HG03060 (cell line): Measurements from ENCODE around the gene LAMA3.
"Not testable (repeated sequence)": the region's sequence is repeated elsewhere in the genome, so short reads cannot be mapped to it uniquely, and the experiment has no call there.

ENCODE experiments used
- ATAC-seq: cut with Tn5 transposase; IDR thresholded peaks from one replicate; pipeline ENCODE4 v1.9.1; 2021; ENCODE audit warnings: low read depth, moderate number of reproducible peaks; ENCODE audit not compliant: unreplicated experiment

The LAMA3 gene

DNA sequence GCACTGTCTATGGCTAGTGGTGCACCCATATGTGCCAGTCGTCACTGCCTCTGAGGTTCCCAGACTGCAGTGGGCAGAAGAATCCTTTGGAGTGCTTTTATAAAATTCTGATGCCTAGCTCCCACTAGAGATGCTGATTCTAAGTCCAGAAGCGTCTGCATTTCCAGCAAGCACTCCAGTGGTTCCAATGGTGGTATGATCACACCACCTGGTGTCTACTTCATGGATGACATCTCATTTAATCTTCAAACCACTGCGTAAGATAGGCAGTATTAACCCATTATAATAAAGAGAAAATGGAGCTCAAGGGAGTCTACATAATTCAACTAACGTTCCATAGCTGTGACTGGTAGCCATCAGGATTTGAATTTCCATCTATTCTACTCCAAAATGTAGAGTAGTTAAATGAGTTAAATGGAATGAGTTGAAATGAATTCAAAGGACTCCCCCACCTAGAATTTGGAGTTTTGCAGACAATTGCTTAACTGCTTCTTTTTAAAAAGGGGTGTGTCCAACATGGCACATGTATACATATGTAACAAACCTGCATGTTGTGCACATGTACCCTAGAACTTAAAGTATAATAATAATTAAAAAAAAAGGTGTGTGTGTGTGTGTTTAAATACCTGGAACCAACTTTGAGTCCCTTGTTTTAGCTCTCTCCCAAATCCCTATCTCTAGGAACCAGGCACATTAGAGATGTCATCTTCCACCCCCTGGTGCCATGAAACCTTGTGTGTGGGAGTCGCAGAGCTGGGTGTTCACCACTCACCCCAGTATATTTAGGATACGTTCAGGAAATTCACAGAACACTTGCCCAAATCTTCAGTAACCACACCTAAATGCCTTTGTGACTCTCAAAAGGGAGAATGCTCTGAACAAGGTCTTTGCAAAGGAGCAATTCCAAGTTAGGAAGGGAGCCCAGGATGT, 14.1 kb downstream of the LAMA3 start:
- no peak for ATAC-seq

GRCh38 chr18:23703987-23704384, 14.7 kb downstream of the LAMA3 start:
- no peak for ATAC-seq

DNA sequence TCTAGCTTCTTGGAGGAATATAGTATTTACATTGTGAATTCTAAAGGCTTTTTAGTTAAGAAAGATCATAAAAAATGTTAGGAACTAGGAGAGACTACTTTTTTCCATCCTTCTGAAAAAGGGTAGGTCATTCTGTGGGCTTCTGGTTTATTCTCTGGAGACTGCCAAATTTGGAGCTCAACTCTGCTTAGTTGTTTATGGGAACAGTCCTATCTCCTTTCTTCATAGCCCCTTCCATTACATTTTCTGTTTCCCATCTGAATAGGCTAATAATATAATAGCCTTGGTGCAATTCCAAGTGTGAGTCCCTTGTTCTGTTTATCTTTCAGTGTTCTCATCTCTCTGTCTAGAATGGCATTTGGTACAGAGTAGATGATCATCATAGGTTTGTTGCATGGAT, 15.6 kb downstream of the LAMA3 start:
- ATAC-seq: no peak

GRCh38 chr18:23706971-23707640, 17.9 kb downstream of the LAMA3 start:
- ATAC-seq: no peak

GRCh38 chr18:23710068-23710527, 20.8 kb downstream of the LAMA3 start:
- ATAC-seq: no peak

- ATAC-seq: no peak
These were observed 21.7 kb downstream of the LAMA3 start for GRCh38 chr18:23710946-23711345.

GRCh38 chr18:23711426-23711825, 22.2 kb downstream of the LAMA3 start:
- no peak for ATAC-seq

DNA sequence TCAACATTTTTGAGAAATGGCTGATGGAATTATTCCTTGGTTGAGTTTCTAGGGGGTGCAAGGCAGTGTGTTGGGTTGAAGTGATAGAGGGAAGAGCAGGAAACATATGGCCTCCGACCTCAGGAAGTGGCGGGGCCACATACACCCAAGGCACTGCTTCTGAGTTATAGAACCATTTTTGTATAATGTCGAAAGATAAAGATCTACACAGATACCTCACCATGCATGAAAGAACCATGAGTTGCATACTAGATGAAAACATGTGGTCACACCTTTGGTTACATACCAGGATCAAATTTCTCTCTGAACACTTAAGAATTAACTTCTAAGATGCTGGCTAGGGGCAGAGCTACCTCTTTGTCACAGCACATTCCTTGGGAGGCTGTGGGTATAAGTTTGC, 23.2 kb downstream of the LAMA3 start:
- ATAC-seq: no peak

DNA sequence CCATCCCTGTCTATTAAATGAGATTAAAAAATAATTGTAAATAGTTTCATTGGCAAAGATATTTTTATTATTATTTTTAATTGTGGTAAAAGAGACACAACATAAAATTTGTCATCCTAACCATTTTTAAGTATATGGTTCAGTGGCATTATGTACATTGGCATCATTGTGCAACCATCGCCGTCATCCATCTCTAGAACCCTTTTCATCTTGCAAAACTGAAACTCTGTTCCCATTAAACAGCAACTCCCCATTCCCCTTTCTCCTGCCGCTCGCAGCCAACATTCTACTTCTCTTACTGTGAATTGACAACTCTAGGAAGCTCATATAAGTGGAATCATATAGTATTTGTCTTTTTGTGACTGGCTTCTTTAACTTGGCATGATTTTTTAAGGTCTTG, 25.3 kb downstream of the LAMA3 start:
- ATAC-seq: no peak

GRCh38 chr18:23716079-23716478, 26.8 kb downstream of the LAMA3 start:
- not testable (repeated sequence) for ATAC-seq

DNA sequence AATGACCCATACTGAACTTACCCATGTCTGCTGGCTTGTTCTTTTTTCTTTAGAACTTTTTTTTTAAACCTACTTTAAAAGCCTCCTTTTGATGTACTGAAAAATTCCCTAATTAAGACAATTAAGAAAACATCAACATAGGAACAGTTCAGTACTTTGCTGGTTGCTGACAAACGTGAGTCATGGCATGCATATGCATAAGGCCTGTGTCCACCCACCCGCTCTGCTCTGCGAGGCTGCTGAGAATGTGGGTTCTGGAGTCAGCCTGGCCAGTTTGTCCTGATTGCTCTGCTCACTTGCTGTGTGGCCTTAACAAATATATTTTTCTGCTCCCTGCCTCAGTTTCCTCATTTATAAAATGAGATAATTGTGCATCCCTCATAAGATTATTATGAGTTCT, 27.3 kb downstream of the LAMA3 start:
- ATAC-seq: no peak

DNA sequence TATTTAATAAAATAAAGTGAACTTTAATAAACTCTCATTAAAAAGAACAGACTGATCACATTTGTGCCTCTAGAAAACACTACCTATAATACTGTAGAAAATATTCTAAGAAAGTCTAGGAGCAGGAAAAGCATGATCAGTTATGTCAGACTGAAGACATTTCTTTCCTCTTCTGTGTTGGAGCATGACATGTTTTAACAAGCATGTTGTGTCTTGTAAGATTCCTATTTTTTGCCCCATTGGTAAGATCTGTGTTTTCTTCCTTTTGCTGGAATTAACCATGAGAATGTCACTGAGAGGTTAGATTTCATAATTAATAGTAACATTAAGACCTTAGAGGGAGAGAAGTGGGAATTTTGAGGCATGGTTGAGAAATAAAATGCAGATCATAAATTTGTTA, 27.7 kb downstream of the LAMA3 start:
- ATAC-seq: no peak

DNA sequence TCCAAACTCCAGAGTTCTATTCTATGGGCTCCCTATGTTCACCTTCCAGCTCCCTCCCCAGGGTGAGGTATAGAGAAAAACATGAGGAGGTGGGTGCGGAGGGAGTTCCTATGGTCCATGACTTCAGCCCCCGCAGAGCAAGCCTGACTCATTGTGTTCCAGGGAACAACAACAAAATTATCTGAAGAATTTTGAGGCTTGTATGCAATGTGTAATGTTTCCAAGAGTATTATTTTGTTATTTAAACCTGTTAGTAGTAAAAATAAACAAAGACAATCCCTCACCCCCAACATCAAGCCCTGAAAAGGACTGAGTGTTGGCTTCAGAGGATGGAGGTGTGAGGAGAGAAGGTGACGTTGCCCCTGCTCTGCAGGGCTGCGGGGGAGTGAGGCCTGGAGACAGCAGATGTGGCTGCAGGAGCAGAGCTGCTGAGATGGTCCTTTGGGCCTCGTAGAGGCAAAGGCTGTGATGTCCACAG, 29.0 kb downstream of the LAMA3 start:
- no peak for ATAC-seq

DNA sequence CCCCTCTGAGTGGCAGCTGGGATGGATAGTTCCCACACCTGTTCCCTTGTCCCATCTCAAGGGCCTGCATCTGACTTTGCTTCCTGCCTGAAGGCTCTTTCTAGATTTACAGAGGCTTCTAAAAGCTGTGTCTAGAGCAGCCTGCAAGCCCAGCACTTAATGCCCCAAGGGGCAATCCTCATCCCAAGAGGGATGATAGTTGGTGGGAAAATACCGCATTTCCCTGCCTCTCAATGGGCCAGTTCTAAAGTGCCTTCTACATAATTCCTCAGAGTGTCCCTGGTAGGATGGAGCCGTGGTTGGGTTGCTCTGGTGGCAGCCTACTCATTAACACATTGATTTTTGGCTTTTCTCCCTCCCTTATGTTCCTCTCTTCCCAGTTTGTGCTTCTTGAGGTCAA, 29.5 kb downstream of the LAMA3 start:
- ATAC-seq: no peak

DNA sequence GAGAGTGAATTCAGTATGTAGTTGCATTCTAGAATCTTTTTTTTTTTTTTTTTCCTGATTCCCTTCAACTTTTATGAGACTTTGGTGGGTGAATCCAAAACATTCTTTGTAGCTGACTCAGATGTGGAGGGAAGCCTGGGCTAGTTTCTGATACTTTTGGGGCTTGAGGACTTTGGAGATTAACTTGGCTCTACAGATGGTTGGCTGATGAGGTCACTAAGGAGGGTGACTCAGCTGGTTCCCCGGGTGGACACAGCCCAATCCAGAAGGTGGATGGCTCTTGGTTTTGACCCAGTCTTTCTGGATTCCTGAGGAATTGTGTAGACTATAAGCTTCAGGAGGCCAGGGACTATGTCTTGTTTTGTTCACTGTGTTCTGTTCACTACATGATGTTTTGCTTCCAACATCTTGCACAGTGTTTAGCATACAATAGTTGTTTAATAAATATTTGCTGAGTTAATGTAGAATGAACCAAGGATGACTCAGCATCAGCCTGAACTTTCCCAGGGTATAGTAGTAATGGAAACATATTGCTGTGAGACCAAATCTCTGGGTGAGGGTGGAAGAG, 30.5 kb downstream of the LAMA3 start:
- no peak for ATAC-seq

- ATAC-seq: no peak
These were observed 32.6 kb downstream of the LAMA3 start for GRCh38 chr18:23721696-23722480.

- no peak for ATAC-seq
These were observed 33.4 kb downstream of the LAMA3 start for GRCh38 chr18:23722646-23723045.

DNA sequence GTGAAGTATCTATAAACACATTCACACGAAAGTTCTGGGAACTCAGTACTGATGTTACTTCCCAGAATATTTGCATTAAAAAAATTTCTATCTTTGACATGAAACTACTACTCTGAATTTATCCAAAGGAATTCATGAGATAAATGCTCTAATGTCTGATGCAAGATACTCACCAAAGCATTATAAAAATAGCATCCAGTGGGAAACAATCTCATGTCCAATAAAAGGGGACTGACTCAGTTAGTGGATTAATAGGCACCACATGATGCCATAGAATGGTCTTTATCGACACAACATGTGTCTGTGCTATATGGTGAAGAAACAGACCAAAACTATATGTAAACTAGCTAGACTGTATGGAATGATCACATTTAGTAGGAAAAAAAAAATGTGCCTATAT, 33.9 kb downstream of the LAMA3 start:
- ATAC-seq: no peak

DNA sequence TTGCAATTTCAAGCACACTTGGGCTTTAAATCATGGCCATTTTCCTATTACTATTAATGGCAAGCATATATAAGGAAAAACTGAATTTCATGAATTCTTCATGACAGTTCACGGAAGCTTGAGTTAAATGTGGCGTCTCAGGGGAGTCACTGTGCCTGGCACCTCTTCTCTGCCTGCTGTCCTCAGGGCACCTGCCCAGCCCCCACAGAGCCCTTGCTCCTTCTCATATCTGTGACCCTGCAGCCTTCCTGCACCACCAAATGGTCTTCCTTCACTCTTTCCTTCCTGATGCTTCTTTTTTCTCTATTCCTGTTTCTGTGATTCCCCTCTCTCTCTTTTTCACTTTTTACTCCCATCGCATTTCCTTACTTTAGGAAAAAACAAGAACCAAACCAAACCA, 35.4 kb downstream of the LAMA3 start:
- ATAC-seq: no peak

- ATAC-seq: no peak
These were observed 36.1 kb downstream of the LAMA3 start for GRCh38 chr18:23725351-23725750.
